WTC11 (cell line): ENCODE data around the gene P2RX6. TPM values are rescaled to one million over a fixed set of nuclear protein-coding genes. Genes with fewer than 3 reads are reported as not detected.

ENCODE experiments used
- ATAC-seq: fragments of 200-7000 bp; cut with Tn5 transposase; 2 replicates; pipeline ENCODE4 v1.10.0; 2021; ENCODE audit warnings: mild to moderate bottlenecking, moderate library complexity
- CTCF ChIA-PET: fragments of 300-600 bp; sonication (Branson Sonifier 250); formaldehyde crosslinking; loops from one replicate; lab custom pipeline; 2021; ENCODE audit warnings: antibody characterized with exemption; lab: Charles Lee
- POLR2A ChIA-PET: fragments of 350-600 bp; sonication (Branson Sonifier 250); formaldehyde crosslinking; loops from one replicate; lab custom pipeline; 2021; ENCODE audit warnings: antibody characterized with exemption; lab: Charles Lee
- DNase-seq: peaks from one replicate; pipeline ENCODE4 v3.0.0; 2021; ENCODE audit warnings: low spot score
- H3K27ac Mint-ChIP-seq: 2 replicates; pipeline ENCODE4 v1.8.0; 2021; ENCODE audit warnings: mixed read lengths
- H3K27me3 Mint-ChIP-seq: 2 replicates; pipeline ENCODE4 v1.8.0; 2021; ENCODE audit warnings: low read depth, mild to moderate bottlenecking, moderate library complexity, mixed read lengths
- H3K36me3 Mint-ChIP-seq: 2 replicates; pipeline ENCODE4 v1.8.0; 2021; ENCODE audit warnings: mixed read lengths
- H3K4me1 Mint-ChIP-seq: 2 replicates; pipeline ENCODE4 v1.8.0; 2022; ENCODE audit warnings: mixed read lengths
- H3K4me3 Mint-ChIP-seq: 2 replicates; pipeline ENCODE4 v1.8.0; 2021; ENCODE audit warnings: mild to moderate bottlenecking, moderate library complexity, mixed read lengths
- H3K9me3 Mint-ChIP-seq: 2 replicates; pipeline ENCODE4 v1.8.0; 2021; ENCODE audit warnings: mixed read lengths
- CBFB ChIP-seq: sonication (generic); formaldehyde crosslinking; IDR thresholded peaks from 2 replicates; pipeline ENCODE4 v1.8.1; 2022; ENCODE audit warnings: mild to moderate bottlenecking, low read depth, missing genetic modification reagents
- ELF4 ChIP-seq: sonication (generic); formaldehyde crosslinking; IDR thresholded peaks from 2 replicates; pipeline ENCODE4 v1.8.1; 2022; ENCODE audit warnings: low read depth, mild to moderate bottlenecking, moderate library complexity, missing genetic modification reagents
- EMX1 ChIP-seq: fragments of 250-450 bp; sonication (Bioruptor Pico); IDR thresholded peaks from 2 replicates; pipeline ENCODE4 v1.8.0; 2021; ENCODE audit warnings: mild to moderate bottlenecking
- FOXP1 ChIP-seq: sonication (generic); formaldehyde crosslinking; IDR thresholded peaks from 2 replicates; pipeline ENCODE4 v1.8.0; 2022; ENCODE audit warnings: missing genetic modification reagents, mild to moderate bottlenecking, moderate library complexity, borderline replicate concordance
- MXD4 ChIP-seq: fragments of 250-450 bp; sonication (Bioruptor Pico); IDR thresholded peaks from 2 replicates; pipeline ENCODE4 v1.8.0; 2021; ENCODE audit warnings: mild to moderate bottlenecking, moderate library complexity, borderline replicate concordance
- SOX15 ChIP-seq: fragments of 250-450 bp; sonication (Bioruptor Pico); IDR thresholded peaks from 2 replicates; pipeline ENCODE4 v1.9.0; 2021; ENCODE audit warnings: mild to moderate bottlenecking
- ZNF138 ChIP-seq: sonication (generic); formaldehyde crosslinking; conservative IDR thresholded peaks from 2 replicates; pipeline ENCODE4 v1.8.1; 2022; ENCODE audit warnings: mild to moderate bottlenecking, moderate library complexity, missing genetic modification reagents
- total RNA-seq: library from RNA; stranded (reverse); gene quantifications from 3 replicates; pipeline ENCODE4 v1.2.3, GENCODE V29; 2021
- TF ChIP-seq, protein P1 (sequence below): sonication (generic); formaldehyde crosslinking; IDR thresholded peaks from 2 replicates; pipeline ENCODE4 v1.8.1; 2023; ENCODE audit warnings: mild to moderate bottlenecking, missing genetic modification reagents, borderline replicate concordance
- TF ChIP-seq, protein P2 (sequence below): sonication (generic); formaldehyde crosslinking; conservative IDR thresholded peaks from 2 replicates; pipeline ENCODE4 v1.8.1; 2022; ENCODE audit warnings: mild to moderate bottlenecking, missing genetic modification reagents
- TF ChIP-seq, protein P3 (sequence below): fragments of 250-450 bp; sonication (Bioruptor Pico); IDR thresholded peaks from 2 replicates; pipeline ENCODE4 v2.1.2; 2022; ENCODE audit warnings: mild to moderate bottlenecking, moderate library complexity
- TF ChIP-seq, protein P4 (sequence below): sonication (generic); formaldehyde crosslinking; IDR thresholded peaks from 2 replicates; pipeline ENCODE4 v1.8.1; 2022; ENCODE audit warnings: low read depth, missing genetic modification reagents, borderline replicate concordance
- TF ChIP-seq, protein P5 (sequence below): sonication (generic); formaldehyde crosslinking; IDR thresholded peaks from 2 replicates; pipeline ENCODE4 v1.8.0; 2022; ENCODE audit warnings: mild to moderate bottlenecking, missing genetic modification reagents
- TF ChIP-seq, protein P6 (sequence below): sonication (generic); formaldehyde crosslinking; IDR thresholded peaks from 2 replicates; pipeline ENCODE4 v1.8.1; 2022; ENCODE audit warnings: mild to moderate bottlenecking, missing genetic modification reagents, moderate library complexity, borderline replicate concordance

Gene P2RX6
- total RNA-seq, 1 experiment from 2014 or later, result 0.13 TPM

DNA sequence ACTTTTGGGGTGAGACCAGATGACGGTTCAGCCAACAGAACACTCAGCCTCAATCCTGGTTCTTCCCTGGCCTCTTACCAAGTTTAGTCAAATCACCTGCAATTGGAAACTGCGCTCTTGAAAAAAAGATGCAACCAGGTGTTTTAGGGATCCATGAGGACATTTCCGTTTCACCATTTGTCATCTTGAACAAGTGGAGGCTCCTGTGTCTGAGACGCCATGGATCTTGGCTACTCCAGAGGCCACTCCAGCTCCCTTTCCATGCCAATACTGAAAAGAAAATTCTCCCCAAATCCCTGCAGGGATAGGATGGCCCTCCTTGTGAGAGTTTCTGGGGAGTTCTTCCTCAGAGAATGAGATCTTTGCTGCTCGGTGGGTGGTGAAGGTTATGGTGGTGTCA is 58.5 kb downstream of the P2RX6 start:
- POLR2A ChIA-PET, result no interaction called here
- H3K9me3 Mint-ChIP-seq, result peaks cover 18% of the 10 kb centered on the region
- no peak overlapping the region for H3K4me3 Mint-ChIP-seq
- H3K36me3 Mint-ChIP-seq, result no peaks in the 10 kb centered on the region
- no peak for DNase-seq
- no peaks in the 10 kb centered on the region for H3K4me1 Mint-ChIP-seq
- TF ChIP-seq FOXP1 (CRISPR knock-in tag), result no peak
- TF ChIP-seq, protein P1, sequence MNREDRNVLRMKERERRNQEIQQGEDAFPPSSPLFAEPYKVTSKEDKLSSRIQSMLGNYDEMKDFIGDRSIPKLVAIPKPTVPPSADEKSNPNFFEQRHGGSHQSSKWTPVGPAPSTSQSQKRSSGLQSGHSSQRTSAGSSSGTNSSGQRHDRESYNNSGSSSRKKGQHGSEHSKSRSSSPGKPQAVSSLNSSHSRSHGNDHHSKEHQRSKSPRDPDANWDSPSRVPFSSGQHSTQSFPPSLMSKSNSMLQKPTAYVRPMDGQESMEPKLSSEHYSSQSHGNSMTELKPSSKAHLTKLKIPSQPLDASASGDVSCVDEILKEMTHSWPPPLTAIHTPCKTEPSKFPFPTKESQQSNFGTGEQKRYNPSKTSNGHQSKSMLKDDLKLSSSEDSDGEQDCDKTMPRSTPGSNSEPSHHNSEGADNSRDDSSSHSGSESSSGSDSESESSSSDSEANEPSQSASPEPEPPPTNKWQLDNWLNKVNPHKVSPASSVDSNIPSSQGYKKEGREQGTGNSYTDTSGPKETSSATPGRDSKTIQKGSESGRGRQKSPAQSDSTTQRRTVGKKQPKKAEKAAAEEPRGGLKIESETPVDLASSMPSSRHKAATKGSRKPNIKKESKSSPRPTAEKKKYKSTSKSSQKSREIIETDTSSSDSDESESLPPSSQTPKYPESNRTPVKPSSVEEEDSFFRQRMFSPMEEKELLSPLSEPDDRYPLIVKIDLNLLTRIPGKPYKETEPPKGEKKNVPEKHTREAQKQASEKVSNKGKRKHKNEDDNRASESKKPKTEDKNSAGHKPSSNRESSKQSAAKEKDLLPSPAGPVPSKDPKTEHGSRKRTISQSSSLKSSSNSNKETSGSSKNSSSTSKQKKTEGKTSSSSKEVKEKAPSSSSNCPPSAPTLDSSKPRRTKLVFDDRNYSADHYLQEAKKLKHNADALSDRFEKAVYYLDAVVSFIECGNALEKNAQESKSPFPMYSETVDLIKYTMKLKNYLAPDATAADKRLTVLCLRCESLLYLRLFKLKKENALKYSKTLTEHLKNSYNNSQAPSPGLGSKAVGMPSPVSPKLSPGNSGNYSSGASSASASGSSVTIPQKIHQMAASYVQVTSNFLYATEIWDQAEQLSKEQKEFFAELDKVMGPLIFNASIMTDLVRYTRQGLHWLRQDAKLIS (CRISPR knock-in tag), result no peak
- TF ChIP-seq, protein P2, sequence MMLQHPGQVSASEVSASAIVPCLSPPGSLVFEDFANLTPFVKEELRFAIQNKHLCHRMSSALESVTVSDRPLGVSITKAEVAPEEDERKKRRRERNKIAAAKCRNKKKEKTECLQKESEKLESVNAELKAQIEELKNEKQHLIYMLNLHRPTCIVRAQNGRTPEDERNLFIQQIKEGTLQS (CRISPR knock-in tag), result no peak
- no peak for TF ChIP-seq CBFB (CRISPR knock-in tag)
- TF ChIP-seq, protein P3, sequence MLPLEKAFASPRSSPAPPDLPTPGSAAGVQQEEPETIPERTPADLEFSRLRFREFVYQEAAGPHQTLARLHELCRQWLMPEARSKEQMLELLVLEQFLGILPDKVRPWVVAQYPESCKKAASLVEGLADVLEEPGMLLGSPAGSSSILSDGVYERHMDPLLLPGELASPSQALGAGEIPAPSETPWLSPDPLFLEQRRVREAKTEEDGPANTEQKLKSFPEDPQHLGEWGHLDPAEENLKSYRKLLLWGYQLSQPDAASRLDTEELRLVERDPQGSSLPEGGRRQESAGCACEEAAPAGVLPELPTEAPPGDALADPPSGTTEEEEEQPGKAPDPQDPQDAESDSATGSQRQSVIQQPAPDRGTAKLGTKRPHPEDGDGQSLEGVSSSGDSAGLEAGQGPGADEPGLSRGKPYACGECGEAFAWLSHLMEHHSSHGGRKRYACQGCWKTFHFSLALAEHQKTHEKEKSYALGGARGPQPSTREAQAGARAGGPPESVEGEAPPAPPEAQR (CRISPR knock-in tag), result no peak
- TF ChIP-seq, protein P4, sequence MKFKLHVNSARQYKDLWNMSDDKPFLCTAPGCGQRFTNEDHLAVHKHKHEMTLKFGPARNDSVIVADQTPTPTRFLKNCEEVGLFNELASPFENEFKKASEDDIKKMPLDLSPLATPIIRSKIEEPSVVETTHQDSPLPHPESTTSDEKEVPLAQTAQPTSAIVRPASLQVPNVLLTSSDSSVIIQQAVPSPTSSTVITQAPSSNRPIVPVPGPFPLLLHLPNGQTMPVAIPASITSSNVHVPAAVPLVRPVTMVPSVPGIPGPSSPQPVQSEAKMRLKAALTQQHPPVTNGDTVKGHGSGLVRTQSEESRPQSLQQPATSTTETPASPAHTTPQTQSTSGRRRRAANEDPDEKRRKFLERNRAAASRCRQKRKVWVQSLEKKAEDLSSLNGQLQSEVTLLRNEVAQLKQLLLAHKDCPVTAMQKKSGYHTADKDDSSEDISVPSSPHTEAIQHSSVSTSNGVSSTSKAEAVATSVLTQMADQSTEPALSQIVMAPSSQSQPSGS, result no peak
- TF ChIP-seq, protein P5, sequence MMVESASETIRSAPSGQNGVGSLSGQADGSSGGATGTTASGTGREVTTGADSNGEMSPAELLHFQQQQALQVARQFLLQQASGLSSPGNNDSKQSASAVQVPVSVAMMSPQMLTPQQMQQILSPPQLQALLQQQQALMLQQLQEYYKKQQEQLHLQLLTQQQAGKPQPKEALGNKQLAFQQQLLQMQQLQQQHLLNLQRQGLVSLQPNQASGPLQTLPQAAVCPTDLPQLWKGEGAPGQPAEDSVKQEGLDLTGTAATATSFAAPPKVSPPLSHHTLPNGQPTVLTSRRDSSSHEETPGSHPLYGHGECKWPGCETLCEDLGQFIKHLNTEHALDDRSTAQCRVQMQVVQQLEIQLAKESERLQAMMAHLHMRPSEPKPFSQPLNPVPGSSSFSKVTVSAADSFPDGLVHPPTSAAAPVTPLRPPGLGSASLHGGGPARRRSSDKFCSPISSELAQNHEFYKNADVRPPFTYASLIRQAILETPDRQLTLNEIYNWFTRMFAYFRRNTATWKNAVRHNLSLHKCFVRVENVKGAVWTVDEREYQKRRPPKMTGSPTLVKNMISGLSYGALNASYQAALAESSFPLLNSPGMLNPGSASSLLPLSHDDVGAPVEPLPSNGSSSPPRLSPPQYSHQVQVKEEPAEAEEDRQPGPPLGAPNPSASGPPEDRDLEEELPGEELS (CRISPR knock-in tag), result no peak
- TF ChIP-seq, protein P6, sequence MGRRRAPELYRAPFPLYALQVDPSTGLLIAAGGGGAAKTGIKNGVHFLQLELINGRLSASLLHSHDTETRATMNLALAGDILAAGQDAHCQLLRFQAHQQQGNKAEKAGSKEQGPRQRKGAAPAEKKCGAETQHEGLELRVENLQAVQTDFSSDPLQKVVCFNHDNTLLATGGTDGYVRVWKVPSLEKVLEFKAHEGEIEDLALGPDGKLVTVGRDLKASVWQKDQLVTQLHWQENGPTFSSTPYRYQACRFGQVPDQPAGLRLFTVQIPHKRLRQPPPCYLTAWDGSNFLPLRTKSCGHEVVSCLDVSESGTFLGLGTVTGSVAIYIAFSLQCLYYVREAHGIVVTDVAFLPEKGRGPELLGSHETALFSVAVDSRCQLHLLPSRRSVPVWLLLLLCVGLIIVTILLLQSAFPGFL, result no peak
- TF ChIP-seq EMX1, result no peak
- no peak for TF ChIP-seq SOX15 (CRISPR knock-in tag)
- TF ChIP-seq, all 79 proteins: peak for 0
- CTCF ChIA-PET, result interaction anchor here (0.9 to 2.0 kb wide), 2 partner anchors 30 to 52 kb away, joined by 3 to 7 read pairs; no protein-coding TSS in a partner anchor
- no peaks in the 10 kb centered on the region for H3K27me3 Mint-ChIP-seq
- ATAC-seq, result no peak
- no peak overlapping the region for H3K27ac Mint-ChIP-seq

DNA sequence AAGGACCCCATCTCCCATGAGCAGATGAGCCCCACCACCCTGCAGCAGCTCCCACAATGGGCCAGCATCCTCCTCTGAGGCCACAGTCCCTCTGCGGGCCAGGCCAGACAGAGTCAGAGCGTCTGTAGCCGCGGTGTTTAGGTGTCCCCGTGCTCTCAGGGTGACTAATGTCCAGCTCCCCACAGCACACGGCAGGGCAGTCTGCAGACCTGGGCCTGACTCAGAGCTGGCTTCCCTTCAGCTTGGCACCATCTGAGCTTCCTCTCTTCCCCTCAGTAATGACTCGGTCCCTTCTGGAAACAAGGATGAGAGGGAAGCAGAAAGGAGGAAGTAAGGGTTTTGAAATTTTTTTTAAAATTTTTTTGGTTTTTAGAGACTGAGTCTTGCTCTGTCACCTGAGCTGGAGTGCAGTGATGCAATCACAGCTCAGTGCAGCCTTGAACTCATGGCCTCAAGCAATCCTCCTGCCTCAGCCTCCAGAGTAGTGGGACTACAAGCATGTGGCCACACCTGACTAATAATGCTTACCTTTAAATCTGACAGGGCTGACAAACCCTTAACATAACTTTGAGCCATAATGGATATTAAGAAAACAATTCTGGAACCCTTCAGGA is 59.2 kb downstream of the P2RX6 start:
- DNase-seq (no peak), ATAC-seq (no peak)
- no peaks in the 10 kb centered on the region for H3K4me1 Mint-ChIP-seq
- TF ChIP-seq, protein P4, result no peak
- TF ChIP-seq, protein P3 (CRISPR knock-in tag), result no peak
- TF ChIP-seq ELF4 (CRISPR knock-in tag), result no peak
- no peak for TF ChIP-seq MXD4
- no peak for TF ChIP-seq ZNF138 (CRISPR knock-in tag)
- H3K36me3 Mint-ChIP-seq, result no peaks in the 10 kb centered on the region
- no peak overlapping the region for H3K27ac Mint-ChIP-seq
- no peak overlapping the region for H3K4me3 Mint-ChIP-seq
- CTCF ChIA-PET, result interaction anchor here (0.9 to 2.0 kb wide), 2 partner anchors 29 to 53 kb away, joined by 3 to 7 read pairs; no protein-coding TSS in a partner anchor
- H3K9me3 Mint-ChIP-seq, result peaks cover 18% of the 10 kb centered on the region
- no peaks in the 10 kb centered on the region for H3K27me3 Mint-ChIP-seq
- POLR2A ChIA-PET, result no interaction called here
